Ovary (tissue), 3 donors: Measurements from ENCODE around the gene RFX3.

ENCODE experiments used
- CTCF ChIP-seq, 3 donors: fragments of 450-650 bp in 2 of 3; fragments of 200-600 bp in 1 of 3; IDR thresholded peaks; one replicate each; pipeline versions ENCODE4 v1.5.1 to v1.8.0; 2016 to 2022; ENCODE audit warnings: antibody characterized with exemption in 3 of 3, mild to moderate bottlenecking in 1 of 3
- EP300 ChIP-seq: sonication (generic); formaldehyde crosslinking; IDR thresholded peaks from one replicate; pipeline ENCODE4 v1.6.1; 2017; ENCODE audit warnings: antibody characterized with exemption
- POLR2A ChIP-seq: fragments of 450-650 bp; IDR thresholded peaks from one replicate; pipeline ENCODE4 v1.6.1; 2017; ENCODE audit warnings: antibody characterized with exemption, mild to moderate bottlenecking, moderate library complexity
- donor health status: DM: no; HTN: no; CAD: no.

- no peak for TF ChIP-seq POLR2A
- TF ChIP-seq CTCF (IDR thresholded peaks at IDR 0.05) = no peak
- TF ChIP-seq EP300 = no peak
Measured at GRCh38 chr9:3361116-3361515, 164.7 kb downstream of the RFX3 start.
